HK-2 (cell line): ENCODE results near the gene MCM3AP.

Experiments used
- DNase-seq: peaks from one replicate; pipeline ENCODE4 v3.0.0-alpha.2; 2018; ENCODE audit not compliant: unreplicated experiment

Gene MCM3AP

DNA sequence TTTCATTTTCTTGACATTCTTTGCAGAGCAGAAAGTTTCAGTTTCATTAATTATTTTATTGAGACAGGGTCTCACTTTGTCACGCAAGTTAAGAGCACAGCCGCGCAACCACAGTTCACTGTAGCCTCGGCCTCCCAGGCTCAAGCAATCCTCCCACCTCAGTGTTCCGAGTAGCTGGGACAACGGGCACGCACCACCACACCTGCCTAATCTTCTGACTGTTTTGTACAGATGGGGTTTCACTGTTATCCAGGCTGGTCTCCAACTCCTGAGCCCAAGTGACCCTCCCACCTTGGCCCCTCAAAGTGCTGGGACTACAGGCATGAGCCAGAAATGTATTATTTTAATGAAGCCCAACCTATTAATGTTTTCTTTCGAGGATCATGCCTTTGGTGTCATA is 98.2 kb downstream of the MCM3AP start:
- no peak for DNase-seq

DNA sequence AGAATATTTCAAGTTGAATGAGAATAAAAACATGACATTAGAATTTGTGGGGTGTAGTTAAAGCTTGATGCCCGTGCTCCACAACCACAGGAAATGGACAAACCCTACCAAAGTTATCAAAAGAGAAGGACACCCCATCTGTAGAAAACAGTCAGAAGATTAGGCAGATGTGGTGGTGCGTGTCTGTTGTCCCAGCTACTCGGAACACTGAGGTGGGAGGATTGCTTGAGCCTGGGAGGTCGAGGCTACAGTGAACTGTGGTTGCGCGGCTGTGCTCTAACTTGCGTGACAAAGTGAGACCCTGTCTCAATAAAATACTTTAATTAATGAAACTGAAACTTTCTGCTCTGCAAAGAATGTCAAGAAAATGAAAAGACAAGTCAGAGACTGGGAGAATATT is 99.7 kb downstream of the MCM3AP start:
- DNase-seq, result no peak
